Caki2 (cell line): ENCODE data around the gene CALML4. TPM values are rescaled to one million over a fixed set of nuclear protein-coding genes. Genes with fewer than 3 reads are reported as not detected.

ENCODE experiments used
- total RNA-seq: library from RNA; depleted of rRNA; stranded (reverse); fragments of >200 nt; shearing (Covaris generic); gene quantifications from 2 replicates; pipeline ENCODE4 v1.2.3, GENCODE V29; 2014; ENCODE audit warnings: low replicate concordance; rRNA removed

CALML4 gene
- total RNA-seq, 1 experiment from 2014 or later, result 0.27 TPM

Other genes starting within 250 kb of the CALML4 start
- 3.6 and 26.2 TPM in 2 replicates for gene PIAS1, start 151.0 kb downstream of the CALML4 start, total RNA-seq
- gene CLN6, start 24.4 kb upstream of the CALML4 start, total RNA-seq, result 15.9 and 16.8 TPM in 2 replicates
- 12.0 and 15.9 TPM in 2 replicates for gene FEM1B, start 72.4 kb upstream of the CALML4 start, total RNA-seq
- gene ITGA11, start 226.8 kb upstream of the CALML4 start, total RNA-seq, result not detected in 2 replicates